ENCODE results near the gene MAGOH. TPM values are rescaled to one million over a fixed set of nuclear protein-coding genes. Genes with fewer than 3 reads are reported as not detected.
A peak's percentile ranks its signal among the peaks of the same experiment; 100 is the strongest.
"Not testable (repeated sequence)": the region's sequence is repeated elsewhere in the genome, so short reads cannot be mapped to it uniquely, and the experiment has no call there.

Gene MAGOH
- total RNA-seq, 1 experiment from 2014 or later, result 68.2 TPM

DNA sequence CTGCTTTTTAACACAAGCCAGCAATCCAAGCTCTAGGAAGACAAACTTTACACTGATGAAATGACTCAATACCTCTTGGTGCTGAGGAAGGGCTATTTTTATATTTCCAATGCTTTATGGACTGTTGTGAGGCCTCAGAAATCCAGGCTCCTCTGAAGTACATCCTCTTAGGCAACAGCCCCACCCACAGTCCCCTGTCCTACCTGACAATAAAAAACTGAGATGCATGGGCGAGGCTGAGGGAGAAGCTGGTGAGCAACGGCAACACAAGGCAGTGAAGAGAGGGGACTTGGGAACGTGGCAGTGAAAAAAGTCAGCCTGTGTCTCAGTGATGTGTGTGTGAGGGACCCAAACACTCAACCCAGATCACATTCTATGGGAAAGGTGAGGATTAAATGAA is 51.8 kb downstream of the MAGOH start:
- DNase-seq (ENCODE audit: low read depth), result no peak

GRCh38 chr1:53185955-53186297 is 52.4 kb downstream of the MAGOH start:
- DNase-seq (ENCODE audit: low read depth), result not testable (repeated sequence)

DNA sequence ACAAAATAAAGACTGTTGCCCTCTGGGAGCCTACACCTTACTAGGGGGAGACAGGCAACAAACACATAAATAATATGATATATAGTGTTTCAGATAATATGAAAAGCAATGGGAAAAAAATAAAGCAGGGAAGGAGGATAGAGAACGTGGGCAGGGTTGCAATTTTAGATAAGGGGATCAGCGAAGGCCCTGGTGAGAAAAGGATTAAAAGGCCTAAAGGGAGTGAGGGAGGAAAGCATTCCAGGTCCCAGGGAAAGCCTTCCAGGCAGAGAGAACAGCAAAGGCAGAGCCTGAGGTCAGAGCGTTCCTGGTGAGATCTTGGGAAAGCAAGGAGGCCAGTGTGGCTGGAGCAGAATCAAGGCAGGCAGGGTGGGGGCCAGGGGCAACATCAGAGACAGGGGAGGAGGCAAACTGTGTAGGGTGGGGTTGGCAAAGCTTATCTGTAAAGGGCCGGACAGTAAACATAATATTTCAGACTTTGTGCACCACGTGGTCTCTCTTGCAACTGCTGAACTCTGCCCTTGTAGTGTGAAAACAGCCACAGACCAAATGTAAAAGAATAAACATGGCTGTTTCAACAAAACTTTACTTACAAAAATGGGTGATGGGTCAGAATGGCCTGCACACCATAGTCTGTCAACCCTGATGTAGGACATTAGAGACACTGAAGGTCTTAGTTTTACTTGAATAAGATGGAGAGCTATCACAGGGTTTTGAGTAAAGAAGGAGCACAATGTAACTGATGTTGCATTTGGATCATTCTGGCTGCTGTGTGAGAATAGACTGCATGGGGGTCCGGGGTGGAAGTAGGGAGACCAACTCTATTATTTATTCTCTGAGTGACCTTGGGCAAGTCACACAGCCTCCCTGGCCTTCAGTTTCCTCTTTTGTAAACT is 55.0 kb downstream of the MAGOH start:
- DNase-seq (ENCODE audit: low read depth), result no peak

- DNase-seq (ENCODE audit: low read depth), result no peak
These were observed 55.6 kb downstream of the MAGOH start for GRCh38 chr1:53182716-53183094.

GRCh38 chr1:53182111-53182593 is 56.2 kb downstream of the MAGOH start:
- peak; percentile 71 for DNase-seq (ENCODE audit: low read depth)

- DNase-seq (ENCODE audit: low read depth), result no peak
These were observed 57.4 kb downstream of the MAGOH start for GRCh38 chr1:53180951-53181350.

DNA sequence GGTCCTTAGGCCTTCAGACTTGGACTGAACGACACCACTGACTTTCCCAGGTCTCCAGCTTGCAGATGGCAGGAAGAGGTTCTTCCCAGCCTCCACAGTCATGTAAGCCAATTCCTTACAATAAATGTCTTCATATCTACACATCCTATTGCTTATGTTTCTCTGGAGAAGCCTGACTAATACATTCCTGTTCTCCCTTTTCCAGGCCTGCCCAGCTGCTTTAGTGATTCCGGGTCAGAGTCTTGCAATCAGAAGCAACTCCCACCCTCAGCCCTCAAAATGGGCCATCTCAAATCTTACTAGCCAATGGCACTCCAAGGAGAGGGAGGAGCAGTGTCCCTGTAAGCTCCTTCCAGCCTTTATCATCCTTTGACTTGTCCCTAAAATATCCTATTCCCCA is 58.1 kb downstream of the MAGOH start:
- DNase-seq (ENCODE audit: low read depth), result no peak

Other genes starting within 250 kb of the MAGOH start
- not detected in 2 replicates for gene PODN, start 176.3 kb downstream of the MAGOH start, total RNA-seq (2014; rRNA removed; shearing (Covaris generic))
- gene SLC1A7, start 95.9 kb downstream of the MAGOH start, total RNA-seq (2014; rRNA removed; shearing (Covaris generic)), result 0.25 TPM in 1 of 2 replicates, not detected in the other
- 18.3 and 23.4 TPM in 2 replicates for gene CPT2, start 41.7 kb downstream of the MAGOH start, total RNA-seq (2014; rRNA removed; shearing (Covaris generic))
- 47.0 and 53.5 TPM in 2 replicates for gene CZIB, start 17.9 kb downstream of the MAGOH start, total RNA-seq (2014; rRNA removed; shearing (Covaris generic))
- gene LRP8, start 89.6 kb upstream of the MAGOH start, total RNA-seq (2014; rRNA removed; shearing (Covaris generic)), result 36.0 and 57.4 TPM in 2 replicates
- not detected in 2 replicates for gene DMRTB1, start 220.9 kb upstream of the MAGOH start, total RNA-seq (2014; rRNA removed; shearing (Covaris generic))

Measured in M059J (cell line).